GM13977 (cell line): Measurements from ENCODE around the gene KRT5.

Experiments
- DNase-seq: peaks from one replicate; pipeline ENCODE4 v3.0.0; 2012; ENCODE audit warnings: low spot score
- in situ Hi-C: fragments of 300-500 bp; cut with MboI; formaldehyde crosslinking; loops from one replicate; pipeline ENCODE4 v1.12.0; 2022; ENCODE audit warnings: low sequenced_read_pairs, low pct_unique_long_range_greater_than_20kb, mixed read lengths, inconsistent platforms; ENCODE audit not compliant: unreplicated experiment
- TF ChIP-seq, protein P1 (sequence below): IDR thresholded peaks from 2 replicates; pipeline ENCODE4 v1.5.1; 2012; ENCODE audit warnings: mild to moderate bottlenecking, control low read depth; ENCODE audit not compliant: insufficient read depth; ENCODE audit errors: extremely low read depth, missing control alignments

The KRT5 gene

DNA sequence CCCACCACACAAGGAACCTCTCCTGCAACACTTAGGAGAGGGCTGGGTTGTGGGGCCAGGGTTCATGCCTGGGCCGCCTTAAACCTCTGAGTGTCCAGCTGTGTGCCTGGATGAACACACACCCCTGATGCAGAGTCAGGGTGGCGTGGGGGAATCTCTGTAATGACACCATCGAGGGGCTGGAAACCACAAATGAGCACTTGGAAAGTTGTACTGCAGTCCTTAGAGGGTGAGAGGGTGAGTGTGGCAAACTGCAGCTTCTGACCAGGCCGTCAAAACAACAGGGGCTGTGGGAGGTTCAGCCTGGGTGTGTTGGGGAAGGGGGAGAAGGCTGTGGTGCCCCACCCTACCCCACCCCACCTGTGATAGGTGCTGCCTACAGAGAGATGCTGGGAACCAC is 12.4 kb upstream of the KRT5 start:
- DNase-seq, result no peak
- in situ Hi-C loops, result no loop called here
- TF ChIP-seq, protein P1, sequence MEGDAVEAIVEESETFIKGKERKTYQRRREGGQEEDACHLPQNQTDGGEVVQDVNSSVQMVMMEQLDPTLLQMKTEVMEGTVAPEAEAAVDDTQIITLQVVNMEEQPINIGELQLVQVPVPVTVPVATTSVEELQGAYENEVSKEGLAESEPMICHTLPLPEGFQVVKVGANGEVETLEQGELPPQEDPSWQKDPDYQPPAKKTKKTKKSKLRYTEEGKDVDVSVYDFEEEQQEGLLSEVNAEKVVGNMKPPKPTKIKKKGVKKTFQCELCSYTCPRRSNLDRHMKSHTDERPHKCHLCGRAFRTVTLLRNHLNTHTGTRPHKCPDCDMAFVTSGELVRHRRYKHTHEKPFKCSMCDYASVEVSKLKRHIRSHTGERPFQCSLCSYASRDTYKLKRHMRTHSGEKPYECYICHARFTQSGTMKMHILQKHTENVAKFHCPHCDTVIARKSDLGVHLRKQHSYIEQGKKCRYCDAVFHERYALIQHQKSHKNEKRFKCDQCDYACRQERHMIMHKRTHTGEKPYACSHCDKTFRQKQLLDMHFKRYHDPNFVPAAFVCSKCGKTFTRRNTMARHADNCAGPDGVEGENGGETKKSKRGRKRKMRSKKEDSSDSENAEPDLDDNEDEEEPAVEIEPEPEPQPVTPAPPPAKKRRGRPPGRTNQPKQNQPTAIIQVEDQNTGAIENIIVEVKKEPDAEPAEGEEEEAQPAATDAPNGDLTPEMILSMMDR, result no peak

DNA sequence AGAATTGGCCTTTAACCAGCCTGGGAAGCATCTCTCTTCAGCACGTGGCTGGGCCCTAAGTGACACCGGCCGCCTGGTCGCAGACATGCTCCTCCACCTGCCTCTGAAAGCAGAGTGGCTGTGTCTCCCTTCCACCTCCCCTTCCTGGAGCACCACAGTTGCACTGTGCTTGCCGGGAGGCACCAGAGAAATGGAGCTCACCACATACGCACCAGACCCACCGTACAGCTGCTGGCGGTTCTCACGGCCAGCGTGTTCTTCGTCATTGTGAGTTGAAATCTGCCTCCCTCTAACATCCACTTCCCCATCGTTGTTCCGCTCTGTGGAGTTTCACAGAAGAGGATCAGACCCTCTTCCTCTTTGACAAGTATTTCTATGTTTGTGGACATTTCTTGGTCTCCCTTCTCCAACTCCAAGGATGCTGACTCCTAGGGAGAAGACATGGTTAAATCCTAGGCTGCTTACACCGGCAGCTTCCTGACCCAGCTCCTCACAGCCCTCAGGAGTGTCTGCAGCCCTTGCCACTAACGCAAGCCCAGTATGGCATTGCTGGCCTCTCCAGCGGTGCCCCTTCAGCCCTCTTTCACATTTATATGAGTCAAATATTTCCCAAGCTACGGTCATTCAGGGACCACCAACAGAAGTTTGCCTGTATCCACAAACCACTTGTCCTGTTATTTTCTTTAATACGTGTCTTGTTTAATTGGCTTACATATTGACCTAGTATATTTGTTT is 11.5 kb upstream of the KRT5 start:
- no peak for DNase-seq
- TF ChIP-seq, protein P1, result no peak
- in situ Hi-C loops, result no loop called here

DNA sequence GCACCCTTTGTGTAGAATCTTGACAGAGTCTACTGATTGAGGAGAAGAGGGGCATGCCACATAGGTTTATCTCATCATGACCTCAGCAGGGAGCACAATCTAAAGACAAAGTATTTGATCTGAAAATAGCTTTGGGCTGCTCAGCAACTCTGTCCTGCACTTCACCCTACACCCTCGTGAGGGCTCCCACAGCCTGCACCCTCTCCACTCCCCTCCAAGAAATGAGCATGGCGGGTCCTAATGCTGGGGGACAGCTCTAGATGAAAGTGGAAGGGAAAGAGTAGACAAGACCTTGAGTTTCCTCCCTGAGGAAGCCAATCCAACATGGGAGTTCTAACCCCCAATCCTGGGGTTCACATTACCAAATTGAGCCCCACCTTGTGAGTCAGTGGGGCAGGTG is 10.7 kb upstream of the KRT5 start:
- in situ Hi-C loops, result no loop called here
- TF ChIP-seq, protein P1, result no peak
- no peak for DNase-seq

DNA sequence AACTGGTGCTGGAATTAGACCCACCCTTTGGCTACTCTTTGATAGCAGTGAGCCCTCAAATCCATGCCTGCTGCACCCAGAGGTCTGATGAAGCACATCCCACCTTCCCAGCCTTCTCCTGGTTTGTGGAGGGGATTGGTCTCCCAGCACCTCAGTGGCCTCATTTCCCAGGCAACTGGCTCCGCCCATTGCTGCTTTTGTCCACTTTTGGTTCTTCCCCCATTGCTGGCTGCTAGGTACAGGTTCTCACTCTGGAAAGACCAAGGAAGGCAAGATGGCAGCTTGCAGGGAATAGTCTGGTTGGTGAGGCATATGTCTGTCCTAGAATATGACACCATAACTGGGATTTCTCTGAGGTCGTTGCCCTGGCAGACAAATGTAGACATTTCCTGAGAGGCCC is 10.2 kb upstream of the KRT5 start:
- TF ChIP-seq, protein P1, result no peak
- in situ Hi-C loops, result no loop called here
- DNase-seq, result no peak

DNA sequence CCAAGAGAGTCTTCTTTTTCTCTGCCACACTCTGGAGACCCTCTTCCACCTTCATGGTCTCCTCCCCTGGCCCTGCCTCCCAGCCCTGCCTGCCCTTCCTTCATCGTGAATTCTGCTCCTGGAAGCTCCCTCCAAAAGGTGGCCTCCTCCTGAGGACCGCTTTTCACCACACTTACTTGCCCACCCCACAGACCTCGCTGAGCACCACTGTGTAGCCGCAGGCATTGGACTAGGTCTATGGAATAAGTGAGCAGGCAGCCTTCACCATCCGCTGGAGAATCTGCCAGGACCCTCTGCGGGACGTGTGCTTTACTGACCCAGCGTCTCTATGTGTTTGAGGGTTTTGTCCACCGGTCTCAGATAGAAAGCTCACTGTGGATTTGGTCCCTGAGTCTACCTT is 9.7 kb upstream of the KRT5 start:
- DNase-seq, result no peak
- TF ChIP-seq, protein P1, result no peak
- in situ Hi-C loops, result no loop called here

DNA sequence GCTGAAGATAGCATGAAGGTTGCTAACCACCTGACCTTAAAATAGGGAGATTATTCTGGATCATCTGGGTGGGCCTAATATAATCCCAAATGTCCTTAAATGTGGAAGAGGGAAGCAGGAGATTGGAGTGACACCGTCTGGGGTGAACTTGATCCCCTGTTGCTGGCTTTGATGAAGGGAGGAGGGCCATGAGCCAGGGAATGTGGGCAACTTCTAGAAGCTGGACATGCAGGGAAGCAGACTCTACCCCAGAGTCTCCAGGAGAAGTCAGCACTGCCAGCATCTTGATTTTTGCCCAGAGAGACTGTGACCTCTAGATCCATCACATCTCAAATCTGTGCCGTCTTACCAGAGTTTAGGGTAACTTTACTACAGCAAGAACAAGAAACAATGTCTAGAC is 9.2 kb upstream of the KRT5 start:
- DNase-seq, result no peak
- TF ChIP-seq, protein P1, result no peak
- in situ Hi-C loops, result no loop called here
